ENCODE results near the gene SLC6A17.

GRCh38 chr1:110170766-110171733, 20.8 kb downstream of the SLC6A17 start:
- no peak for TF ChIP-seq POLR2AphosphoS5 (IDR thresholded peaks at IDR 0.05; ENCODE audit: low read depth)
- no peak for TF ChIP-seq REST (IDR thresholded peaks at IDR 0.05; ENCODE audit: insufficient replicate concordance, low read depth)
- TF ChIP-seq CTCF (IDR thresholded peaks at IDR 0.05; ENCODE audit: insufficient read depth, low read length) = no peak
- TF ChIP-seq GABPA (IDR thresholded peaks at IDR 0.05; ENCODE audit: low read depth) = no peak
